Superior temporal gyrus (tissue), 1 donor: ENCODE measurements around the gene MOB4.
"Not testable (repeated sequence)": the region's sequence is repeated elsewhere in the genome, so short reads cannot be mapped to it uniquely, and the experiment has no call there.

Experiments
- DNase-seq: peaks from one replicate; pipeline ENCODE4 v3.0.0-alpha.2; 2016; ENCODE audit errors: extremely low spot score

The MOB4 gene

DNA sequence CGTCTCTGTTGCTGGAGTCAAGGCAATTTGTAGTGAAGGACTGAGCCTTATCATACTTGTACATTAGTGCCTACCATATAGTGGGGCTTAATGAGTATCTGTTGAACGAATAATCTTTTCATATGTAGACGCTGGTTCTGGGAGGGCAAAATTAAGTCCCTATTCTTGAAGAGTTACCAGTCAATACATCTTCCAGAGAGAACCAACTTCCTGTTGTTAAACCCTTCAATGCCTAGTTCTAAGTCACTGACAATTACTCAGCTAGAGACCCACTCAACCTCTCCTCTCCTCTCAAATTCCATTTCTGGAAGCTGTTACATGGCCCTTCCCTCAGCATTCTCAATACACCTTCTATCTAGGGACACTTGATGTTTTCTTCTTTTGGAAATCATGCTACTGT is 1.1 kb upstream of the MOB4 start:
- DNase-seq: no peak

DNA sequence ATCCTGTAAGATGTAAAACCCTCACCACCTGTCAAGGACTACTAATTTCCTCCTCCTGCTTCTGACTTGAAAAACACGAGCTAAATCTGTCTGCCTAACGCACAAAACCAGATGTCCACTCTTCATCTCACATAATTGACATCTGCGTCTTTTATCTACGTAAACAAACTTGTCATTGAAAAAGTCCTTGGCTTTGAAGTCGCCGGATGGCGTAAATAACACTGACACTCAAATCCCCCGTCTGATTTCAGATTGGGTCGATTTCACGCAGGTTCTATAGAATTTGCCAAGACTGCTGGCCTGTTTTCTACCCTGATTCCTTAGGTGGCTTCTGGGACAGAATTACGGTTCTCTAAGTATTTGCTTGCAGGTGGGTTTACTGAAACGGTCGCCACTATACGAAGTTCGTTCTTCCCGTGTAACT is 539 bp upstream of the MOB4 start:
- DNase-seq: no peak

DNA sequence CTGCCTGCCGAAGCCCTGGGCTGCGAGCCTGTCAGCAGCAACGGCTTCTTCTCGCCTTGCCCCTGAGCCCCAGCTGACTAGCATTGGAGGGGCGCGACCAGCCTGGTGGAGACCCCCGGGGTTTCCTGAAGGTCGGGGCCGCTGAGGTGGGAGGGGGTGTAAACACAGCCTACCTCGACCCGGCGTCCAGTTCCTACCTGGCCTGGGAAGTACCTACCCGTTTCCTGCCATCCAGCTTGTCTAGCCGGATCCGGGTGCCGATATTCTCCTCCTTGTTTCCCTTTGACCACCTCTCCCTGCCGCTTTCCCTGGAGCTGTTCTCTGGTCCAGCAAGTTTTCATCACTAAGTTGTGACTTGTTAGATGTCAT is 511 bp downstream of the MOB4 start:
- DNase-seq: no peak

DNA sequence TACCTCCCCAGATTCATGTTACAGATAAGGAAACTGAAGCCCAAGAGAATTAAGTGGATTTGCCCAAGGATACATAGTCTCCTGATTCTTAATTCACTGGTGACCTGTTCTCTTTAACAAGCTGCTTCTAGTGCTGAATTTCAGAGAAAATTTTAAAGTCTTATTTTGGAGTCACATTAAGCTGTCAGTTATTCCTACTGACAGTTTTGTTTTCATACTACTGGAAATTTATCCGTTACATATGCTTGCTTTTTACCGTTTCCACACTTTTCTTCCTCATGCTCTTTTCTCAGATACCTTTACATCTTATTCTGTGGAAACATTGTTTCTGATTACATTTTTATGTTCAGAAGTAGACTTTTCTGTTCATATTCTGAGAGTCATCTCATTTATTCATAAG is 1.3 kb downstream of the MOB4 start:
- DNase-seq: no peak

DNA sequence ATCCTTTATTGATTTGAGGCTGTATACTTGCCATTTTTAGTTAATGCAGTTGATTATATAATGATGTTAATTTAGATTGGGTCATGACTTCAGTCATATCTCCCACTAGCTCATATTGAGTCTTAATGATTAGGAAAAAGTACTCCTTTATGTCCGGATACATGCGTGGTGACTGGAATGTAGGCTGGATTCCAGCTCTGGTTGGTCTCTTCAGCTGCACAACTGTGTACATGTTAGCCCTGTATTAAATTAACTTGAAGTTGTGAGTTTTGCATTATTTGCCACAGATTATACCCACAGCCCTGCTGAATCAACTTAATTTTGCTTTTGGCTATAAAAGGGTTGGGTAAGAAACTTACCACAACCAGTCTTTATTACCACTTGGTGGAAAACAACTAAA is 22.5 kb downstream of the MOB4 start:
- DNase-seq: no peak

DNA sequence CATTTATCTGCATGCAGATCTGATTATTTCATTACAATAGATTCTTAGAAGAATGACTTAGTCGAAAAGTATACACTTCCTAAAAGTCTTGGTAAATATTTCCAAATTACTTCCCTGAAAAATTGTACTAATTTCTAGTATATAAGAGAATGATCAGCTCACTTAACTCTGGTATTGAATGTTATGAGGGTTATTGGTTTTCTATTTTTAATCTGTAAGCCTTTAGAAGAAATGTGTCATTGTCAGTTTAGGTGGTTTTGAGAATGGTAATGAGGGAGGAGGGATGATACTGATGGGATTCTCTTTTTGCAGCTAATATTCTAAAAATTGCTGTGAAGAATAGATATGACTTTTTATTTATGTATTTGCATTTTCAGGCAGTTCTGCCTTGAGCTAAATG is 23.9 kb downstream of the MOB4 start:
- no peak for DNase-seq

DNA sequence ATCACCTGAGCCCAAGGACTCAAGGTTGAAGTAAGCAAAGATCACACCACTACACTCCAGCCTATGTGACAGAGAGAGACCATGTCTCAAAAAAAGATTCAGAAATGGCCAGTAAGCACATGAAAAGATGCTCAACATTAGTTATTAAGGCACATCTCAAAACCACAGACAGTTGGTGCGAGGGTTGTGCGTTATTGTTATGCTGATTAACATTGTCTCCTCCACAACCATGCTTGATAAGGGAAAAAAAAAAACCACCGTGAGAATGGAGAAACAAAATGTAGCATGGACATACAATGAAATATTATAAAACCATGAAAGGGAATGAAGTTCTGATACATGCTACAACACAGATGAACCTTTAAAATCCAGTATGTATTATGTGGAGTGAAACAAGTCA is 27.3 kb downstream of the MOB4 start:
- DNase-seq: no peak

DNA sequence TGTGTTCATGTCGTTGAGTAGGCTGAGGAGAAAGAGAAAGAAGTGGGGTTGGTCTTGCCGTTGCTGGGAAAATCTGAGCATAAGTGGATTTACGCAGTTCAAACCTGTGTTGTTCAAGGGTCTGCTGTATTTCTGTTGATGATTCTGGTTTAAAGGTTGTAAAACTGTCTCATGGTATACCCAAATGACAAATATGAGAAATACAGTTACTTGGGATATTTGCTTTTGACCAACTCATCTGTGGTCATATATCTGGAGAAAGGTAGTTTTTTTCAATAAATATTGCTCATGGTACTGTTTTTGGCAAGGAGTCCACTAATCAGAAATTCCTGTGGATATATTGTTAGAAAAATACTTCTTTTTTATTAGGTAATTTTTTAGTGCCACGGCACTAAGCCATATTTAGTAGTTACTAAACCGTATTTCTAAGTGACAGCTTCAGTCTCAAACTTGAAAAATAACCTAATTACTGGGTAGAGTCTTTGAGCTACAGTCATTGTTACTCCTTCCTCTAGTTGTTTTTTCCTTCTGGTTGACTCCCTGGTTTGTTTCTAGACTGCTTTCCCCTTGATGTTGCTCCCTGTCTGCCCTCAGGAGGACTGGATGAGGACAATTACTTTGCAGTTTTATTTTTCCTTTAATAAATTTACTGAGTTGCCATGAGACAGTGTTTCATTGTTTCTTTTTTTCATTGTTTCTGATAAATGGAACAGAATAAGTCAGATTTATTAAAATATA is 31.5 kb downstream of the MOB4 start:
- DNase-seq: no peak

DNA sequence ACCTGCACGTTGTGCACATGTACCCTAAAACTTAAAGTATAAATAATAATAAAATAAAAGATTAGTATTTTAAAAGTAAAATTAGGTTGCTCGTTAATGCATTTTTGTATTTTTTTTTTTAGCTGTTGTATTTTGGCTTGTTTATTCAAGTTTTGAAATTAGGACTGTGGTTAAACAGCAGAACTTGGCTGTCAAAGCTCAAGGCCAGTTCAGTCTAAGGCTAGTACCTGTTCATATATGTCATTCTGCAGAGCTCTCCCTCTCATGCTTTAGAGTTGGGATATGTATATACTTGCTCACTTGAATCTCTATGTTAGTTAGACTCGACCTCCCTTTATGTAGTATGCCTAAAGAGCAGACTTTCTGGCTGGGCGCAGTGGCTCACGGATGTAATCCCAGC is 32.7 kb downstream of the MOB4 start:
- DNase-seq: no peak

DNA sequence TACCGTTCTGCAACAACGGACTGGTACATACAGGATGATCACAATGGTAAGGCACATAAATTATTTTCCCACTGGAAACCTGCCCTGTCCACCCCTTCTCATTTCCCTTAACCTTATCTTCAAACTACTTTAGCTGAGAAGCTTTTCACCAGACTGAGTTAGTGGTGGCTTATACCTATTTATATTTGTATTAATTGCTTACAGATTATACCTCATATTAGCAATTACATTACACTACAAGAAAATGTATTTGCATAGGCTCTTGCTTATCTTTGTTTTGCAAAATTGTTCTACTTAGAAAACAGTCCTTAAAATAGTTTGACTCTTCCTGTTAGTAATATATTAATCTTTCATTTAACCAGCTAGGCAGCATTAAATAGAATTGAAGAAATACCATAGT is 35.4 kb downstream of the MOB4 start:
- DNase-seq: not testable (repeated sequence)

DNA sequence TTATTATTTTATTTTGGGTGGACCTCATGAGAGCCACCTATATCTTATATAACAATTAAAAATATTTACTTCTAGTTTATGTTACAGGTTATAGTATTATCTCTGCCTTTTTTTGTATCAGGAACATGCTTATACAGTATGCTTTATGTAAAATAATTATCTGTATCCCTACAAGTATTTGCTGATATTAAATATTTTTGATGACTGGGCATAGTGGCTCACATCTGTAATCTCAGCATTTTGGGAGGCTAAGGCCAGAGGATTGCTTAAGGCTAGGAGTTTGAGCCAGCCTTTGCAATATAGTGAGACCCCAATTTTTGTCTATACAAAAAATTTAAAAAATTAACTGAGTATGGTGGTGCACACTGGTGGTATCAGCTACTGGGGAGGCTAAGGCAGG is 39.6 kb downstream of the MOB4 start:
- DNase-seq: no peak

DNA sequence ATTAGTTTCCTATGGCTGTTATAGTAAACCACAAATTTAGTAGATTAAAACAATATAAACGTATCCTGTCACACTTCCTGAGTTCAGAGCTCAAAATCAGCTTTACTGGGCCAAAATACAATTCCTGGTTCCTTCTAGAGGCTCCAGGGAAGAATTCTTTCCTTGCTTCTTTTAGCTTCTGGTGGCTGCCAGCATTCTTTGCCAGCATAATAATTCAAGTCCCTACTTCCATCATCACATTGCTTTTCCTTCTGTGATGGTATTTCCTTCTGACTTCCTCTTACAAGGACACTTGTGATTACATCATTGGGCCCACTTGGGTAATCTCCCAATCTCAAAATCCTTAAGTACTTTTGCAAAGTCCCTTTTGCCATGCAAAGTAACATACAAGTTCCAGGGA is 40.6 kb downstream of the MOB4 start:
- peak; percentile 23 for DNase-seq

DNA sequence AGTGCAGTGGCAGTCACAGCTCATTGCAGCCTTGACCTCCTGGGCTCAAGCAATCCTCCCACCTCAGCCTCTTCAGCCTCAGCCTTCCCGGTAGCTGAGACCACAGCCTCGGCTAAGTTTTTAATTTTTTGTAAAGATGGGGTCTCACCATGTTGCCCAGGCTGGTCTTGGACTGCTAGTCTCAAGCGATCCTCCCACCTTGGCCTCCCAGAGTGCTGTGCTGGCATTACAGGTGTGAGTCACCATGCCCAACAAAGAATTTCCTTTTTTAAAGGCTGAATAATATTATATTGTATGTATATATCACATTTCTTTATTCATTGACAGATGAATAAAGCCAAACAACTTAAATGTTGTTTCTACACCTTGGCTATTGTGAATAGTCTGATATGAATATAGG is 42.5 kb downstream of the MOB4 start:
- DNase-seq: no peak

DNA sequence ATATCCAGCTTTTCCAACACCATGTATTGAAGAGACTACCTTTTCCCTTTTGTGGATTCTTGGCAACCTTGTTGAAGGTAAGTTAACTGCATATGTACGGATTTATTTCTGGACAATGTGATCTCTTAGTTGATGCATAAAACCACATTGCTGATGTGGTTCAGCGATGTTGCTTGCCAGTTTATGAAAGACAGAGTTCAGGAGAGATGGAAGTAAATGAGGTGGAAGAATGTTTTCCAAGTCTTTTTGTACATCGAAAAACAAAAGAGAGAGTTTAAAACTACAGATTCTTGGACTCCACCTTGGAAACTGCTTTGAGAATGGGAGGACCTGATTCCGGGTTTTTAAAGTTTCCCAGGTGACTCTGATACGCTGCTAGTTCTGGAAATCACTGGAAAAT is 43.8 kb downstream of the MOB4 start:
- peak; percentile 35 for DNase-seq

DNA sequence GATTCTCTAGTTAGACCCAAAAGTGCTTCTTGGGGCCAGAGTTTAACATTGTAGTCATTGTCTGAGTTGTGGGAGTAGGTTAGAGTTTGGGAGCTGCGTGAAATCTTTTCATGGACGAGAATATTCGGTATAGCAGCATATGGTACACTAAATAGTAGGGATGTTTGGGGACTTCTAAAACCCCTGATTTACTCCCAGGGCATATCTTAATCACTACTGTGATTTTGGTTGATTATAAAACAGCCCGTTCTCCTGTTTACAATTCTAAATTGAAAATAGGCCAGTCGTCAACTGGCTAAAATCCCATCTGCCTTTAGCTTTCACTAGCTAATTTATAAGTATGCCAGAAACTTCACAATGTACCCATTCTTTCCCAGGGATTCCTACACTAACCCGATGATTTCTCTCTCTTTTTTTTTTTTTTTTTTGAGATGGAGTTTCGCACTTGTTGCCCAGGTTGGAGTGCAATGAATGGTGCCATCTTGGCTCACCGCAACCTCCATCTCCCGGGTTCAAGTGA is 44.3 kb downstream of the MOB4 start:
- peak; percentile 80 for DNase-seq

DNA sequence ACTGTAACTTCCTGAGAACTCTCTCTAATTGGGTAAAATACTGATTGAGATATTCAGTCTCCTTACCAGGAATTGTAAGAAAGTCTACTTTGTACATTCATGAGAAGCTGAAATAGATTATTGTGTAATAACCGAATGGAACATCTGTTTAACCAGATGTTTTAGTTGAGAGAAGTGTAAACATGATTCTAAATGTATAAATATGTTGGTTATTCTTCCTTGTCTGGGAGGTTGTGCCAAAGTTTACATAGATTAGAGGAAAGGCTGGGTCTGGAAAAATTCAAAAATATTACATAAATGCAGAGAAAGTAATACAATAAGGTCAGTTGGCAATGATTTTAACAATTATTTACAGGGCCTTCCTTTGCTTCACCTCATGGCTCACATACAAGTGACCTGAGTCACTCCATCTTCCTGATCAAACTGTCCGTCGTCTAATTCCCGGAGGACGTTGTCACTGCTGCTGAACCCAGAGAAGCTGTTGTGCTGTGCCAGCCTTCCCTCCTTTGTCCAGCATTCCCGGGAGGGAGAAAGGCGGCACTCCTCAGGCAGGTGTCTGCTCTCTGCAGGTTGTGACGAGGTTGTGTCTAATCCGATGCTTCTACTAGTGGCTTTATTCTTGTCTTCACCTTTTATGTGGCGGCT is 55.9 kb downstream of the MOB4 start:
- DNase-seq: no peak

DNA sequence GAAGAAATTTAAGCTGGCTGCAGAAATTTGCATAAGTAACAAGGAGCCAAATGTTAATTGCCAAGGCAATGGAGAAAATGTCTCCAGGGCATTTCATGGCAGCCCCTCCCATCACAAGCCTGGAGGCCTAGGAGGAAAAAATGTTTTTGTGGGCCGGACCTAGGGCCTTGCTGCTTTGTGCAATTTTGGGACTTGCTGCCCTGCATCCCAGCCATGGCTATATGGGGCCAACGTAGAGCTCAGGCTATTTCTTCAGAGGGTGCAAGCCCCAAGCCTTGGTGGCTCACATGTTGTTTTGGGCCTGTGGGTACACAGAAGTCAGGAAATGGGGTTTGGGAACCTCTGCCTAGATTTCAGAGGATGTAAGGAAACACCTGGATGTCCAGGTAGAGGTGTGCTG is 57.7 kb downstream of the MOB4 start:
- no peak for DNase-seq

DNA sequence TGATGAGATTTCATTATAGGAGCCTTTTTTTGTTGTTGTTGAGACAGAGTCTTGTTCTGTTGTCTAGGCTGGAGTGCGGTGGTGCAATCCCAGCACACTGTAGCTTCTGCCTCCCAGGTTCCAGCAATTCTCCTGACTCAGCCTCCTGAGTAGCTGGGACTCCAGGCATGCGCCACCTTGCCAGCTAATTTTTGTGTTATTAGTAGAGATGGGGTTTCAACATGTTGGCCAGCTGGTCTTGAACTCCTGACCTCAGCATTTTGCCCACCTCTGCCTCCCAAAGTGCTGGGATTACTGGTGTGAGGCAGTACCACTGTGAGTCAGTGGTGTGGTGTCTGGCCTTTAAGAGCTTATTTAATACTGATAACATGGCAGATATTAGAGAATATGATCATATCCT is 60.1 kb downstream of the MOB4 start:
- no peak for DNase-seq

DNA sequence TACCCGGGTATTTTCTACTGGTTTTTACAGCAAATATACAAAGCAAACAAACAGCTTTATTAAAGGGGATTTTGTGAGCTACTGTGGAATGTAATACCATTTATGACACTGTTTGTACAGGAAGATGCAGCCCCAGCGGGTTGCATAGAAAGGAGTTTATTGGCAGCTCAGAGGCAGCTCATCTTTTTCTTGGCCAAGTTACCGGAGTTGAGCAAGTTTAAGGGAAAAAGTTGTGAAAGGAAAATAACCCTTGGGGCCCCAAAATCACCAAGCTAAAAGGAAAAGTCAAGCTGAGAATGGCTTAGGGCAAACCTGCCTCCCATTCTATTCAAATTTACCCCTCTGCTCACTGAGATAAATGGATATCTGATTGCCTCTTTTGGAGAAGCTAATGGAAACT is 60.8 kb downstream of the MOB4 start:
- DNase-seq: no peak

DNA sequence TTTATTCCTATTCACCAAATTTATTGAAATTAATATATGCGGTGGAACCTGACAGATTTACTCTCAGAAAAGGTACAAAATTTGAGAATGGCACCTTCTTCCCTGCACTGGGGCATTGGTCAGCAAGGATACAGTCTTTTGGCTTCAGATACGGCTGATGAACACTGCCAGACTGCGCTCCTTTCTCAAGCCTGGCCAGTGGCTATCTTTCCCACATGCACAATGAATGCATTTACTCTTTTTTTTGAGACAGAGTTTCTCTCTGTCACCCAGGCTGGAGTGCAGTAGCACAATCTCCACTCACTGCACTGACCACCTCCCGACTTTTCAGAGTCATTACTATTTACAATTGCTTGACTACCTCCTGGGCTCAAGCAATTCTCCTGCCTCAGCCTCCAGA is 61.6 kb downstream of the MOB4 start:
- peak; percentile 43 for DNase-seq

DNA sequence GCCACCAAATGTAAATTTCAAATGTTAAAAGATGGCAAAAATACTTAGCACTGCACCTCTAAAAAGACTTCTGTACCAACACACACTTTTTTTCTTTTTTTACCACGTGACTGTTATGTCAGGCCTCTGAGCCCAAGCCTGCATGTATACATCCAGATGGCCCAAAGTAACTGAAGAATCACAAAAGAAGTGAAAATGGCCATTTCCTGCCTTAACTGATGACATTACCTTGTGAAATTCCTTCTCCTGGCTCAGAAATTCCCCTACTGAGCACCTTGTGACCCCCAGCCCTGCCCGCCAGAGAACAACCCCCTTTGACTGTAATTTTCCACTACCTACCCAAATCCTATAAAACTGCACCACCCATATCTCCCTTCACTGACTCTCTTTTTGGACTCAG is 62.4 kb downstream of the MOB4 start:
- not testable (repeated sequence) for DNase-seq

DNA sequence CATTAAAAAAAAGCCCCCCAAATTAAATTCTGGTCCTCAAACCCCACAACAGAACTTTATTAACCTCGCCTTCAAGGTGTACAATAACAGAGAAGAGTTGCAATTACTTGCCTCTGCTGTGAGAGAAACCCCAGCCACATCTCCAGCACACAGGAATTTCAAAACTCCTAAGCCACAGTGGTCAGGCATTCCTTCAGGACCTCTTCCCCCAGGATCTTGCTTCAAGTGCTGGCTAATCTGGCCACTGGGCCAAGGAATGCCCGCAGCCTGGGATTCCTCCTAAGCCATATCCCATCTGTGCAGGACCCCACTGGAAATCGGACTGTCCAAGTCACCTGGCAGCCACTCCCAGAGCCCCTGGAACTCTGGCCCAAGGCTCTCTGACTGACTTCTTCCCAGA is 64.3 kb downstream of the MOB4 start:
- DNase-seq: not testable (repeated sequence)

DNA sequence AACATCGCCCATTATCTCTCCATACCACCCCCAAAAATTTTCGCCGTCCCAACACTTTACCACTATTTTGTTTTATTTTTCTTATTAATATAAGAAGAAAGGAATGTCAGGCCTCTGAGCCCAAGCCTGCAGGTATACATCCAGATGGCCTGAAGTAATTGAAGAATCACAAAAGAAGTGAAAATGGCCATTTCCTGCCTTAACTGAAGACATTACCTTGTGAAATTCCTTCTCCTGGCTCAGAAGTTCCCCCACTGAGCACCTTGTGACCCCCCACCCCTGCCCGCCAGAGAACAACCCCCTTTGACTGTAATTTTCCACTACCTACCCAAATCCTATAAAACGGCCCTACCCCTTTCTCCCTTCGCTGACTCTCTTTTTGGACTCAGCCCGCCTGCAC is 71.4 kb downstream of the MOB4 start:
- not testable (repeated sequence) for DNase-seq
